ENCODE measurements around the gene MSMP. TPM values are rescaled to one million over a fixed set of nuclear protein-coding genes. Genes with fewer than 3 reads are reported as not detected.

Gene MSMP
- total RNA-seq, 1 donor from 2014 or later, result not detected

DNA sequence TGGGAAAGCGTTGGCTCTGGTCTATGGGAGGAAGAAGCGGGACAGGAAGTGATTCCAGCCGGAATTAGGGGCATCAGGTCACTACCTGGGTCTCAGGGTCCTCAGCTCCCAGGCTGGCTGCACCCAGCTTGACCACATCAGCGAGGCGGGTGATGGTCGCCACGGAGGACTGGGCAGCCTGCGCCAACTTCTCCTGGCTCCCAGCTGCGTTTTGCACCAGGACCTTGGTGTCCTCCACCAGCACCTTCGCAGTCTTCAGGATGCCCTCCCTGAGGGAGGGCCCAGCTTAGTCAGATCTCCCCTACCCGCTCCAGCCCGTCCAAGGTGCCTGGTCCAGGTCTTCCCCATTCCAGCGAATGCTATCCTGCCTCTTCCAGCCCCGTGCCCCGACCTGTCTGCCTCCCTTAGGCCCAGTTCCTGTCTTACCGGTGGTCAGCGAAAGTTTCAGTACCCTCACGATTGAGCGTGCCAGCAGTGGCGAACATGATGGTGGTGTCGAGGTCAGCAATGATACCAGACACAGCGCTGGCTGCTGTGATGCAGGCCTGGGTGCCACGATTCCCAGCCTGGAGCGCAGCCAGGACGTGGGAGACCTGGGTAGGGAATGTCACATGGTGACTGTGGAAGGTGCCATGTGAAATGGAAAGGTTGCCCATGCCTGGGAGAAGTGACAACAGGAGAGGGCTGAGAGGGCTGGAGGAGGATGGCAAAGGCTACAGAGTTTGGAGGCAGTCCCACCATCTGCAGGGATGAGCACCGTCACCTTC, 50.0 kb downstream of the MSMP start:
- Mint-ChIP-seq H3K36me3 (peaks cover 31% of the 10 kb centered on the region), H3K27me3 (ENCODE audit: insufficient read depth, low read depth) (peaks cover 4% of the 10 kb centered on the region), H3K27ac (no peak overlapping the region), H3K4me3 (no peak overlapping the region), H3K4me1 (no peaks in the 10 kb centered on the region), H3K9me3 (no peaks in the 10 kb centered on the region)
- Histone ChIP-seq H3K9ac (no peak overlapping the region), H3K4me2 (no peak overlapping the region), H3F3A (ENCODE audit: low read depth) (no peaks in the 10 kb centered on the region), H3K27ac (no peak overlapping the region), H2AFZ (replicated peaks) (no peak overlapping the region), H4K20me1 (ENCODE audit: low read depth) (no peaks in the 10 kb centered on the region), H3K9me3 (ENCODE audit: low read depth) (no peaks in the 10 kb centered on the region), H3K79me2 (ENCODE audit: low read depth) (no peaks in the 10 kb centered on the region), H3K4me3 (no peak overlapping the region), H3K36me3 (no peaks in the 10 kb centered on the region), H3K4me1 (no peaks in the 10 kb centered on the region), H3K27me3 (no peaks in the 10 kb centered on the region)
- TF ChIP-seq EZH2 (IDR thresholded peaks at IDR 0.05) (no peak), CTCF (IDR thresholded peaks at IDR 0.05) (no peak), EZH2phosphoT487 (IDR thresholded peaks at IDR 0.05) (no peak)
- DNase-seq (ENCODE audit: low spot score), result no peak

Small RNAs within 50 kb of the gene (microRNA-seq; reads per million reads assigned to microRNA genes)
- gene MIR6852 (not detected), gene MIR6853 (not detected)

Small RNAs within 50 kb of the gene (small RNA-seq; reads per million reads assigned to genes)
- not detected for gene MIR6853

Other genes starting within 250 kb of the MSMP start
- 5.2 and 12.4 TPM in 2 replicates for gene TESK1, start 149.0 kb downstream of the MSMP start, total RNA-seq (ENCODE audit: low replicate concordance)
- gene CD72, start 135.9 kb downstream of the MSMP start, total RNA-seq (ENCODE audit: low replicate concordance), result 0.56 and 1.4 TPM in 2 replicates
- gene SIT1, start 103.3 kb downstream of the MSMP start, total RNA-seq (ENCODE audit: low replicate concordance), result 0.56 and 0.86 TPM in 2 replicates
- 1,307 and 2,709 TPM in 2 replicates for gene RMRP, start 96.3 kb downstream of the MSMP start, total RNA-seq (ENCODE audit: low replicate concordance)
- 3.8 and 10.6 TPM in 2 replicates for gene CCDC107, start 96.0 kb downstream of the MSMP start, total RNA-seq (ENCODE audit: low replicate concordance)
- gene ARHGEF39, start 89.1 kb downstream of the MSMP start, total RNA-seq (ENCODE audit: low replicate concordance), result 13.2 and 31.9 TPM in 2 replicates
- 0.09 and 0.25 TPM in 2 replicates for gene CA9, start 80.3 kb downstream of the MSMP start, total RNA-seq (ENCODE audit: low replicate concordance)
- 174 and 241 TPM in 2 replicates for gene TPM2, start 64.4 kb downstream of the MSMP start, total RNA-seq (ENCODE audit: low replicate concordance)
- 36.7 and 71.5 TPM in 2 replicates for gene TLN1, start 22.1 kb downstream of the MSMP start, total RNA-seq (ENCODE audit: low replicate concordance)
- gene CREB3, start 21.6 kb downstream of the MSMP start, total RNA-seq (ENCODE audit: low replicate concordance), result 27.9 and 30.3 TPM in 2 replicates
- gene GBA2, start 5.0 kb downstream of the MSMP start, total RNA-seq (ENCODE audit: low replicate concordance), result 44.8 and 74.5 TPM in 2 replicates
- 11.2 and 20.1 TPM in 2 replicates for gene RGP1, start 5.0 kb downstream of the MSMP start, total RNA-seq (ENCODE audit: low replicate concordance)
- gene NPR2, start 37.3 kb upstream of the MSMP start, total RNA-seq (ENCODE audit: low replicate concordance), result 5.6 and 8.6 TPM in 2 replicates
- gene SPAG8, start 58.0 kb upstream of the MSMP start, total RNA-seq (ENCODE audit: low replicate concordance), result 1.3 and 1.6 TPM in 2 replicates
- gene HINT2, start 60.8 kb upstream of the MSMP start, total RNA-seq (ENCODE audit: low replicate concordance), result 21.8 and 35.9 TPM in 2 replicates
- not detected in 2 replicates for gene FAM221B, start 74.5 kb upstream of the MSMP start, total RNA-seq (ENCODE audit: low replicate concordance)
- 4.8 and 11.2 TPM in 2 replicates for gene TMEM8B, start 75.0 kb upstream of the MSMP start, total RNA-seq (ENCODE audit: low replicate concordance)
- gene OR13J1, start 116.1 kb upstream of the MSMP start, total RNA-seq (ENCODE audit: low replicate concordance), result not detected in 2 replicates
- not detected in 2 replicates for gene HRCT1, start 151.9 kb upstream of the MSMP start, total RNA-seq (ENCODE audit: low replicate concordance)
- gene SPAAR, start 155.2 kb upstream of the MSMP start, total RNA-seq (ENCODE audit: low replicate concordance), result 0.22 TPM in 1 of 2 replicates, not detected in the other
- not detected in 2 replicates for gene OR2S2, start 203.9 kb upstream of the MSMP start, total RNA-seq (ENCODE audit: low replicate concordance)

Data from neural progenitor cell (in vitro differentiated cells).